ENCODE data around the gene RASGRF2.

The RASGRF2 gene

GRCh38 chr5:81145329-81145935 lies 185.3 kb downstream of the RASGRF2 start:
- no peak for DNase-seq

- no peak for DNase-seq
Observed at GRCh38 chr5:81146031-81146430, 185.9 kb downstream of the RASGRF2 start.

- DNase-seq: no peak
Observed at GRCh38 chr5:81147011-81147885, 187.1 kb downstream of the RASGRF2 start.

- DNase-seq: no peak
Observed at GRCh38 chr5:81147886-81148571, 187.9 kb downstream of the RASGRF2 start.

- DNase-seq: no peak
Observed at GRCh38 chr5:81151546-81151945, 191.4 kb downstream of the RASGRF2 start.

GRCh38 chr5:81154725-81155124 lies 194.6 kb downstream of the RASGRF2 start:
- DNase-seq: no peak

- DNase-seq: no peak
Observed at GRCh38 chr5:81156732-81157131, 196.6 kb downstream of the RASGRF2 start.

- DNase-seq: no peak
Observed at GRCh38 chr5:81161012-81161601, 200.9 kb downstream of the RASGRF2 start.

- no peak for DNase-seq
Observed at GRCh38 chr5:81162501-81162900, 202.3 kb downstream of the RASGRF2 start.

- no peak for DNase-seq
Observed at GRCh38 chr5:81163651-81164050, 203.5 kb downstream of the RASGRF2 start.

GRCh38 chr5:81164476-81164875 lies 204.3 kb downstream of the RASGRF2 start:
- no peak for DNase-seq

- DNase-seq: no peak
Observed at GRCh38 chr5:81164936-81165335, 204.8 kb downstream of the RASGRF2 start.

GRCh38 chr5:81165493-81166119 lies 205.4 kb downstream of the RASGRF2 start:
- peak; percentile 32 for DNase-seq

GRCh38 chr5:81166430-81166829 lies 206.3 kb downstream of the RASGRF2 start:
- no peak for DNase-seq

GRCh38 chr5:81167078-81167477 lies 206.9 kb downstream of the RASGRF2 start:
- DNase-seq: no peak

- no peak for DNase-seq
Observed at GRCh38 chr5:81167544-81167943, 207.4 kb downstream of the RASGRF2 start.

GRCh38 chr5:81169924-81170323 lies 209.8 kb downstream of the RASGRF2 start:
- DNase-seq: no peak

GRCh38 chr5:81171769-81172168 lies 211.6 kb downstream of the RASGRF2 start:
- no peak for DNase-seq

GRCh38 chr5:81172710-81173109 lies 212.5 kb downstream of the RASGRF2 start:
- no peak for DNase-seq

GRCh38 chr5:81177061-81177460 lies 216.9 kb downstream of the RASGRF2 start:
- DNase-seq: no peak

GRCh38 chr5:81179959-81180358 lies 219.8 kb downstream of the RASGRF2 start:
- no peak for DNase-seq

- no peak for DNase-seq
Observed at GRCh38 chr5:81180780-81181460, 220.8 kb downstream of the RASGRF2 start.
